Brain microvascular endothelial cell (primary cell): Measurements from ENCODE around the gene GINS3.
A peak's percentile ranks its signal among the peaks of the same experiment; 100 is the strongest.
"Not testable (repeated sequence)": the region's sequence is repeated elsewhere in the genome, so short reads cannot be mapped to it uniquely, and the experiment has no call there.

Source experiments
- DNase-seq: peaks from one replicate; pipeline ENCODE4 v3.0.0-alpha.2; 2020
- H3K27ac ChIP-seq: fragments of 250-450 bp; sonication (Bioruptor Pico); 2 replicates; pipeline ENCODE4 v1.5.1; 2020; ENCODE audit warnings: mild to moderate bottlenecking, moderate library complexity
- H3K27me3 ChIP-seq: fragments of 250-450 bp; sonication (Bioruptor Pico); replicated peaks from 2 replicates; pipeline ENCODE4 v1.5.1; 2020; ENCODE audit warnings: mild to moderate bottlenecking
- H3K36me3 ChIP-seq: fragments of 250-450 bp; sonication (Bioruptor Pico); replicated peaks from 2 replicates; pipeline ENCODE4 v1.5.1; 2020; ENCODE audit warnings: mild to moderate bottlenecking
- H3K4me3 ChIP-seq: 2 replicates; pipeline ENCODE4 v1.5.1; 2011; ENCODE audit warnings: low read depth, mild to moderate bottlenecking, control low read depth, low read length, moderate library complexity
- in situ Hi-C: cut with HindIII; loops from 2 replicates; pipeline ENCODE4 v1.10.0; 2017; ENCODE audit warnings: low sequenced_read_pairs, low pct_ligation_motif_present
- TF ChIP-seq, protein P1 (sequence below): IDR thresholded peaks from 2 replicates; pipeline ENCODE4 v1.5.1; 2011; ENCODE audit warnings: low read depth, mild to moderate bottlenecking, moderate library complexity, low read length, control low read depth, inconsistent platforms; ENCODE audit errors: missing control alignments

Gene GINS3

GRCh38 chr16:58379736-58380135, 12.5 kb upstream of the GINS3 start:
- no peak overlapping the region for H3K4me3 ChIP-seq
- H3K27me3 ChIP-seq: no peaks in the 10 kb centered on the region
- TF ChIP-seq, protein P1, sequence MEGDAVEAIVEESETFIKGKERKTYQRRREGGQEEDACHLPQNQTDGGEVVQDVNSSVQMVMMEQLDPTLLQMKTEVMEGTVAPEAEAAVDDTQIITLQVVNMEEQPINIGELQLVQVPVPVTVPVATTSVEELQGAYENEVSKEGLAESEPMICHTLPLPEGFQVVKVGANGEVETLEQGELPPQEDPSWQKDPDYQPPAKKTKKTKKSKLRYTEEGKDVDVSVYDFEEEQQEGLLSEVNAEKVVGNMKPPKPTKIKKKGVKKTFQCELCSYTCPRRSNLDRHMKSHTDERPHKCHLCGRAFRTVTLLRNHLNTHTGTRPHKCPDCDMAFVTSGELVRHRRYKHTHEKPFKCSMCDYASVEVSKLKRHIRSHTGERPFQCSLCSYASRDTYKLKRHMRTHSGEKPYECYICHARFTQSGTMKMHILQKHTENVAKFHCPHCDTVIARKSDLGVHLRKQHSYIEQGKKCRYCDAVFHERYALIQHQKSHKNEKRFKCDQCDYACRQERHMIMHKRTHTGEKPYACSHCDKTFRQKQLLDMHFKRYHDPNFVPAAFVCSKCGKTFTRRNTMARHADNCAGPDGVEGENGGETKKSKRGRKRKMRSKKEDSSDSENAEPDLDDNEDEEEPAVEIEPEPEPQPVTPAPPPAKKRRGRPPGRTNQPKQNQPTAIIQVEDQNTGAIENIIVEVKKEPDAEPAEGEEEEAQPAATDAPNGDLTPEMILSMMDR: no peak
- in situ Hi-C loops: no loop called here
- H3K27ac ChIP-seq: no peak overlapping the region
- DNase-seq: no peak
- no peaks in the 10 kb centered on the region for H3K36me3 ChIP-seq

DNA sequence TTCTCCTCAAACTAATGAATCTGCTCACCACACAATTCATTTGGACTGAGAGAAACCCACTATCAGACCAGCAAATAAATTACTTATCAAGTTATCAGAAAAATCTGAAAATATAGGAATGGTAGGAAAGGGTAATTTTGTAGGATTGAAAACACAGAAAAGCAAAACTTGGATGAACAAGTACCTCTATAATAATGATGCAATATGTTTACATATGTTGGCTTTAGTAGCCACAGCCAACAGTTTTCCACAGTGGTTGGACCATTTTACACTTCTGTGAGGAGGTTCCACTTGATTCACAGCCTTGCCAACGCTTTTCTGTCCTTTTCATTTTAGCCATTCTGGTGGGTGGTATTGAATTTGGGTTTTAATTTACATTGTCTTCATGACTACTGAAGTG, 10.6 kb upstream of the GINS3 start:
- Histone ChIP-seq H3K27me3 (no peaks in the 10 kb centered on the region), H3K36me3 (no peaks in the 10 kb centered on the region), H3K4me3 (no peak overlapping the region), H3K27ac (no peak overlapping the region)
- DNase-seq: no peak
- in situ Hi-C loops: no loop called here
- TF ChIP-seq, protein P1: no peak

DNA sequence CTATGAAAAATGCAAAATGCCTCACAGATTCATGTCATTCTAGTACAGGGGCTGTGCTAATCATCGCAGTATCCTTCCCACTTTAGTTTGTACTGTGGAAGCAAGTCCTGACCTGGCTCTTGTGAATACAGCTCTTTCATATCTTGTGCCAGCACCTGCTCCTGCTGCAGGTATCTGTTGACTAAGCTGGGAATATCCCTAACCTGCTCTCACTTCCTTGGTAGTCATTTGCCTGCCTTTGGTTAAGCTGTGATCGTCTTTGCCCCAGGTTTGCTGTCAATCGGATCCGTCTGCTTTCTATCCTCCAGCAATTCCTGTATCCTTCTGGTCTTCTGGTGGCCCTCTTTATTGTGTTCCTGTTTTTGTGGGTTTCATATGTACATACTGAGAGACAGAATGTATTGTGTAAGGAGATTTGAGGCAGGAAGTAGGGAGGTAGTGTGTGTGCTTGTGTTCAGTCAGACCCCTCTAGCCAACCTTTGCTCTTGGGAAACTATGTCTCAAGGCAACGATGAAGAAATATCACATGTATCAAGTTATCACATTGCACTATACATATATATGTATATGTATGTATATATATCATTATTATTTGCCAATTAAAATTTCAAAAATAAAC, 7.7 kb upstream of the GINS3 start:
- TF ChIP-seq, protein P1: no peak
- no peak for DNase-seq
- in situ Hi-C loops: no loop called here
- Histone ChIP-seq H3K27me3 (no peaks in the 10 kb centered on the region), H3K27ac (no peak overlapping the region), H3K4me3 (no peak overlapping the region), H3K36me3 (no peaks in the 10 kb centered on the region)

DNA sequence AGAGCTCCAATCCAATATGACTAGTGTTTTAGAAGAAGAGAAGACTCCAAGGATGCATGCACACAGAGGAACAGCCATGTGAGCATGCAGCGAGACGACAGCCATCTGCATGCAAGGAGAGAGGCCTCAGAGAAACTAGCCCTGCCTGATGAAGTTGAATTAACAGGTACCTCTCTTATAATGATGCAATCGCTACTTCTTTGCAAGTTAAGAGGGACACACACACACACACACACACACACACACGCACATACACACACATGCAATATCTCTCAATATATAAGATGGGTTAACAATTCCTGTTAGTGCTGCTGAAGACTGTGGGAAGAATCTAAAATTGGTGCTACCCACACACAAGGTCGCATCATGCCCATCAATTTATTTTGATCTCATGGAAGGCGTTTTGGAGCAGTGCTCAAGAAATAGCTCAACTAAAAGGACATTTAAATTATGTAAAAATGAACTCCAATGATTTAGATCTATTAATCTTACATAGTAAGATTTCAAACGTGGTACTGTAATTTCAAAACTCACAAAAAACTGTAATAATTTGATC, 7.0 kb upstream of the GINS3 start:
- no peaks in the 10 kb centered on the region for H3K36me3 ChIP-seq
- TF ChIP-seq, protein P1: no peak
- no peaks in the 10 kb centered on the region for H3K27me3 ChIP-seq
- H3K27ac ChIP-seq: no peak overlapping the region
- no peak overlapping the region for H3K4me3 ChIP-seq
- no peak for DNase-seq
- in situ Hi-C loops: no loop called here

DNA sequence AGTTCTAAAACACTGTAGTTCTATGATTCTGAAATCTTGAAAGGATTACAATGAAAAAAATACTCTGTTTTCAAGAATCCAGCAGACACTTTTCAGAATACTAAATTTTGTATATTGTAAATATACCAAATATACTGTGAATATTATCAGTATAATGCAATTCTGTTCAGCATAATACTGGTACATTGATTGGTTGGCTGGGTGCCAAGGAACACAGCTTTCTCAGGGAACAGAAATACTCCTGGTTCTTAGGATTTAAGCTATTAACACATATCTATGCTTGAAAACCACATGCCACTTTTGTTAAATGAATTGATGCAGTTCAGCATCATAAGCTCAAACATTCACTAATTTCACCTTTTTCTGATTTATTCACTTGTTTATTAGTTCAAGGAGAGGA, 2.5 kb upstream of the GINS3 start:
- Histone ChIP-seq H3K27ac (no peak overlapping the region), H3K27me3 (no peaks in the 10 kb centered on the region), H3K36me3 (no peaks in the 10 kb centered on the region), H3K4me3 (no peak overlapping the region)
- no peak for DNase-seq
- TF ChIP-seq, protein P1: no peak
- in situ Hi-C loops: no loop called here

- in situ Hi-C loops: no loop called here
- no peak for DNase-seq
- Histone ChIP-seq H3K27me3 (no peaks in the 10 kb centered on the region), H3K4me3 (peak overlapping the region; percentile 98), H3K36me3 (no peaks in the 10 kb centered on the region), H3K27ac (peak overlapping the region; percentile 21)
- TF ChIP-seq, protein P1: no peak
Measured at GRCh38 chr16:58393138-58393504, 850 bp downstream of the GINS3 start.

DNA sequence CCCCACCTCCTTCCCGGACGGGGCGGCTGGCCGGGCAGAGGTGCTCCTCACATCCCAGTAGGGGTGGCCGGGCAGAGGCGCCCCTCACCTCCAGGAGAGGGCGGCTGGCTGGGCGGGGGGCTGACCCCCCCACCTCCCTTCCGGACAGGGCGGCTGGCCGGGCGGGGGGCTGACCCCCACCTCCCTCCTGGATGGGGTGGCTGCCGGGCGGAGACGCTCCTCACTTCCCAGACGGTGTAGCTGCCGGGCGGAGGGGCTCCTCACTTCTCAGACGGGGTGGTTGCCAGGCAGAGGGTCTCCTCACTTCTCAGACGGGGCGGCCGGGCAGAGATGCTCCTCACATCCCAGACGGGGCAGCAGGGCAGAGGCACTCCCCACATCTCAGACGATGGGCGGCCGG, 4.6 kb downstream of the GINS3 start:
- DNase-seq, H3K36me3 ChIP-seq, H3K27me3 ChIP-seq, in situ Hi-C loops, H3K4me3 ChIP-seq, H3K27ac ChIP-seq: not testable (repeated sequence)
